Measurements from ENCODE around the gene TRA2B. TPM values are rescaled to one million over a fixed set of nuclear protein-coding genes. Genes with fewer than 3 reads are reported as not detected.

Gene TRA2B
- total RNA-seq, 2 experiments from 2014 or later = 549 to 585 TPM

GRCh38 chr3:185915642-185916041 lies 22.2 kb downstream of the TRA2B start:
- DNase-seq (no peak), ATAC-seq (ENCODE audit: poor library complexity) (no peak)
- intact Hi-C loops (cut with DNase I, micrococcal nuclease) = loop anchor here (2.0 kb wide), 2 partner anchors 15 to 17 kb away; no protein-coding TSS in a partner anchor
- H3K27ac Mint-ChIP-seq = peak overlapping the region; percentile 75
- Histone ChIP-seq H3K27me3 (ENCODE audit: control insufficient read depth in 1 of 2, insufficient read depth in 2 of 2, low read length in 2 of 2) (no peaks in the 10 kb centered on the region), H3K9me3 (ENCODE audit: control insufficient read depth in 1 of 2, insufficient read depth in 1 of 2, low read length in 2 of 2) (no peaks in the 10 kb centered on the region), H3K4me1 (ENCODE audit: insufficient read depth, low read length) (no peaks in the 10 kb centered on the region), H3K36me3 (ENCODE audit: insufficient read depth, low read length) (peaks cover 72% of the 10 kb centered on the region), H3K4me3 (ENCODE audit: low read length) (no peak overlapping the region), H3K27ac (ENCODE audit: low read depth in 1 of 2, low read length in 2 of 2) (no peak overlapping the region)
- peaks cover 15% of the 10 kb centered on the region for H3K4me1 Mint-ChIP-seq (ENCODE audit: low read depth)
- POLR2A ChIA-PET = interaction anchor here (3.9 kb wide), 1 partner anchor 22 kb away, joined by 23 read pairs; the partner anchor contains the start of gene TRA2B
- peaks cover 77% of the 10 kb centered on the region for H3K36me3 Mint-ChIP-seq (ENCODE audit: low read depth)
- no peak for TF ChIP-seq CTCF (IDR thresholded peaks at IDR 0.05)
- H3K9me3 Mint-ChIP-seq = no peaks in the 10 kb centered on the region
- H3K27me3 Mint-ChIP-seq = no peaks in the 10 kb centered on the region
- H3K4me3 Mint-ChIP-seq = peak overlapping the region; percentile 28
- CTCF ChIA-PET = no interaction called here

- Histone ChIP-seq H3K9me3 (ENCODE audit: control insufficient read depth in 1 of 2, insufficient read depth in 1 of 2, low read length in 2 of 2) (no peaks in the 10 kb centered on the region), H3K27me3 (ENCODE audit: control insufficient read depth in 1 of 2, insufficient read depth in 2 of 2, low read length in 2 of 2) (no peaks in the 10 kb centered on the region), H3K4me1 (ENCODE audit: insufficient read depth, low read length) (no peaks in the 10 kb centered on the region), H3K36me3 (ENCODE audit: insufficient read depth, low read length) (peaks cover 66% of the 10 kb centered on the region), H3K27ac (ENCODE audit: low read depth in 1 of 2, low read length in 2 of 2) (no peak overlapping the region), H3K4me3 (ENCODE audit: low read length) (no peak overlapping the region)
- no peaks in the 10 kb centered on the region for H3K27me3 Mint-ChIP-seq
- DNase-seq (no peak), ATAC-seq (ENCODE audit: poor library complexity) (no peak)
- TF ChIP-seq CTCF (IDR thresholded peaks at IDR 0.05) = no peak
- ChIA-PET POLR2A (interaction anchor here (1.2 to 3.9 kb wide), 5 partner anchors 12 to 29 kb away, joined by 3 to 23 read pairs (median 6); partner anchors contain the start of gene TRA2B), CTCF (interaction anchor here (1.1 to 1.3 kb wide), 3 partner anchors 12 to 29 kb away, joined by 3 read pairs; no protein-coding TSS in a partner anchor)
- intact Hi-C loops (cut with DNase I, micrococcal nuclease) = loop anchor here in 1 of 2 experiments (2.0 kb wide), 1 partner anchor 16 kb away; no protein-coding TSS in a partner anchor
- peak overlapping the region; percentile 75 for H3K27ac Mint-ChIP-seq
- peak overlapping the region; percentile 28 for H3K4me3 Mint-ChIP-seq
- H3K9me3 Mint-ChIP-seq = no peaks in the 10 kb centered on the region
- H3K4me1 Mint-ChIP-seq (ENCODE audit: low read depth) = peaks cover 15% of the 10 kb centered on the region
- peaks cover 72% of the 10 kb centered on the region for H3K36me3 Mint-ChIP-seq (ENCODE audit: low read depth)
Measured at GRCh38 chr3:185914911-185915629, 22.7 kb downstream of the TRA2B start.

GRCh38 chr3:185912929-185913901 lies 24.6 kb downstream of the TRA2B start:
- CTCF ChIA-PET = interaction anchor here (1.3 to 2.7 kb wide), 2 partner anchors 14 to 30 kb away, joined by 3 to 11 read pairs; no protein-coding TSS in a partner anchor
- Histone ChIP-seq H3K4me1 (ENCODE audit: insufficient read depth, low read length) (no peaks in the 10 kb centered on the region), H3K9me3 (ENCODE audit: control insufficient read depth in 1 of 2, insufficient read depth in 1 of 2, low read length in 2 of 2) (no peaks in the 10 kb centered on the region), H3K27ac (ENCODE audit: low read depth in 1 of 2, low read length in 2 of 2) (no peak overlapping the region), H3K36me3 (ENCODE audit: insufficient read depth, low read length) (peaks cover 48% of the 10 kb centered on the region), H3K27me3 (ENCODE audit: control insufficient read depth in 1 of 2, insufficient read depth in 2 of 2, low read length in 2 of 2) (no peaks in the 10 kb centered on the region), H3K4me3 (ENCODE audit: low read length) (no peak overlapping the region)
- DNase-seq (no peak), ATAC-seq (ENCODE audit: poor library complexity) (peak; percentile 21)
- peak overlapping the region; percentile 12 for H3K4me3 Mint-ChIP-seq
- H3K27ac Mint-ChIP-seq = peak overlapping the region; percentile 75
- H3K9me3 Mint-ChIP-seq = no peaks in the 10 kb centered on the region
- POLR2A ChIA-PET = interaction anchor here (1.2 to 3.9 kb wide), 7 partner anchors 9 to 30 kb away, joined by 3 to 23 read pairs (median 6); partner anchors contain the start of gene TRA2B
- intact Hi-C loops (cut with DNase I, micrococcal nuclease) = no loop called here
- peaks cover 53% of the 10 kb centered on the region for H3K36me3 Mint-ChIP-seq (ENCODE audit: low read depth)
- H3K27me3 Mint-ChIP-seq = no peaks in the 10 kb centered on the region
- H3K4me1 Mint-ChIP-seq (ENCODE audit: low read depth) = peaks cover 15% of the 10 kb centered on the region
- no peak for TF ChIP-seq CTCF (IDR thresholded peaks at IDR 0.05)
